Fibroblast of mammary gland (primary cell): ENCODE results near the gene C6orf62.
"Not testable (repeated sequence)": the region's sequence is repeated elsewhere in the genome, so short reads cannot be mapped to it uniquely, and the experiment has no call there.

Experiments
- DNase-seq: peaks from one replicate; pipeline ENCODE4 v3.0.0-alpha.2; 2010; ENCODE audit warnings: low read depth
- H3K4me3 ChIP-seq: 2 replicates; pipeline ENCODE4 v1.5.1; 2011; ENCODE audit warnings: low read depth, mild to moderate bottlenecking, low read length, moderate library complexity; ENCODE audit not compliant: control insufficient read depth
- TF ChIP-seq, protein P1 (sequence below): conservative IDR thresholded peaks from 2 replicates; pipeline ENCODE4 v1.5.1; 2011; ENCODE audit warnings: low read depth, low read length, inconsistent platforms; ENCODE audit not compliant: control insufficient read depth, insufficient read depth

Gene C6orf62

DNA sequence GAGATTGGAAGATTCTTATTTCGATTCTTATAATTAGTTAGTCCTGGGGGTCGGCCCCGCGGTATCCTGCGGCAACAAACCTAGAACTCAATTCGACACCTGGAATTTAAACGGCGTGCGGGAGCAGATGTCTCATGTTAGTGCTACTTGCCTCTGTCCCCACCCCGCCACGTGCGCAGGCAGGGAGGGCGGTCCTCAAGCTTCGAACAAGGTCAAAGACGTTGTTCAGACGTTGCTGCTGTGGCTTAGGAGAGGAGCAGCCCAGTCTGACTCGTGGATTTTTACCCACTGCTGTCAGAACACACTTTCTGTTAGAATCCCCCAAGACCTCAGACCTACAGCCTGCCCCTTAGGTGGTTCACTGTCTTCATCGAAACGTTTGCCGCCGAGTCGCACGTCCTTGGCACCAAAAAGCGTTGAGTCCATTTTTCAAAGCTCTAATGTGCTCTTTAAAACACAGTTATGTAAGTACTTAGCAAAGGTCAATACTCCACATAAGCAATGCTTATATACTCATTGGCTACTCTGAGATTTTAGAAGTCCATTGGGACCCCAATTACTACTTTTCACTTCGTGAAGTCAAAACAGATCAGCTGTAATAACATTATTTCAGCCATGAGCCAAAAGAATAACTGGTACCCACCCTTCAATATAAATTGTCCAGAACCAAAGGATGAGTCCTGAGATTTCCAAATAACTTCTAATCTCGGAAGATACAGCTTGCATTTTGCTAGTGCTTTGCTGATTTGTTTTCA, 2.7 kb upstream of the C6orf62 start:
- TF ChIP-seq, protein P1, sequence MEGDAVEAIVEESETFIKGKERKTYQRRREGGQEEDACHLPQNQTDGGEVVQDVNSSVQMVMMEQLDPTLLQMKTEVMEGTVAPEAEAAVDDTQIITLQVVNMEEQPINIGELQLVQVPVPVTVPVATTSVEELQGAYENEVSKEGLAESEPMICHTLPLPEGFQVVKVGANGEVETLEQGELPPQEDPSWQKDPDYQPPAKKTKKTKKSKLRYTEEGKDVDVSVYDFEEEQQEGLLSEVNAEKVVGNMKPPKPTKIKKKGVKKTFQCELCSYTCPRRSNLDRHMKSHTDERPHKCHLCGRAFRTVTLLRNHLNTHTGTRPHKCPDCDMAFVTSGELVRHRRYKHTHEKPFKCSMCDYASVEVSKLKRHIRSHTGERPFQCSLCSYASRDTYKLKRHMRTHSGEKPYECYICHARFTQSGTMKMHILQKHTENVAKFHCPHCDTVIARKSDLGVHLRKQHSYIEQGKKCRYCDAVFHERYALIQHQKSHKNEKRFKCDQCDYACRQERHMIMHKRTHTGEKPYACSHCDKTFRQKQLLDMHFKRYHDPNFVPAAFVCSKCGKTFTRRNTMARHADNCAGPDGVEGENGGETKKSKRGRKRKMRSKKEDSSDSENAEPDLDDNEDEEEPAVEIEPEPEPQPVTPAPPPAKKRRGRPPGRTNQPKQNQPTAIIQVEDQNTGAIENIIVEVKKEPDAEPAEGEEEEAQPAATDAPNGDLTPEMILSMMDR: no peak
- DNase-seq: peak; percentile 57
- H3K4me3 ChIP-seq: peak overlapping the region; percentile 70

DNA sequence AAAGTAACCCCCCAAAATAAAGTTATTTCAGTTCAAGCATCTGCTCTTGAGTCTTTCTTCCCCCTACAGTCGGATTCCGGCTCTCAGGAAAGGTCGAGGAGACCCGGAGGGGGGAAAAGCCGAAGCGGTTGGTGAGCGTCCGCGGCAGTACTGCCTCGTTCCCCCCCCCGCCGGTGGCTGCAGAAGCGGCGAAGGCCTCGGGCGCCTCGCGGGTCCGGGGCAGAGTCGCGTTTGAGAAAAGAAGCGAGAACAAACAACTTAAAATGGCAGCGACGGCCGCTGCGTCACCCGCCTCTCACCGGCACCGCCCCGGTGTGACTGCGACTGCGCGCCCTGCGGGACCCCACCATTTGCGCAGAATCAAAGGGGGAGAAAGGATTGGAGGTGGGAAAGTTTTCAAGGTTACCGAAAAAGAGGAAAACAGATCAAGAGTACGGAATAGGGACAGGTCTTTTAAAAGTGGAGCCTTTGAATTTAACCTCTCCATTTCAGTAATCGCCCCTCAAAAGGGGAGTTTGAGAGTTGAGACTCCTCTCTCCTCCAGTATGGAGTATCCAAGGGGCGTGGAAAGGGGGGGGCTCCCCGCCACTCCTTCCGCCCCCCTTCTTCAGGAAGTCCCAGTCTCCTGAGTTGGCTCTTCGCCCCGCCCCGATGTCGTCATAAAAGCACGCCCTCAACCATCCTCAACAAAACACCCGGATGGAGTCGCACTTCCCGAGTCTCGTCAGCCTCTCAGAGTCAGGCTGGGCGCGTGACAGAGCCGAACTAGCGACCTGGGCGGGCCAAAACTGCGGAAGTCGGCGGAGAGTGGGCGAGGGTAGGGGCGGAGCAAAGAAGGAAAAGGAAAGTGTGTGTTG, 1.9 kb upstream of the C6orf62 start:
- peak; percentile 100 for DNase-seq
- TF ChIP-seq, protein P1: no peak
- peak overlapping the region; percentile 82 for H3K4me3 ChIP-seq

DNA sequence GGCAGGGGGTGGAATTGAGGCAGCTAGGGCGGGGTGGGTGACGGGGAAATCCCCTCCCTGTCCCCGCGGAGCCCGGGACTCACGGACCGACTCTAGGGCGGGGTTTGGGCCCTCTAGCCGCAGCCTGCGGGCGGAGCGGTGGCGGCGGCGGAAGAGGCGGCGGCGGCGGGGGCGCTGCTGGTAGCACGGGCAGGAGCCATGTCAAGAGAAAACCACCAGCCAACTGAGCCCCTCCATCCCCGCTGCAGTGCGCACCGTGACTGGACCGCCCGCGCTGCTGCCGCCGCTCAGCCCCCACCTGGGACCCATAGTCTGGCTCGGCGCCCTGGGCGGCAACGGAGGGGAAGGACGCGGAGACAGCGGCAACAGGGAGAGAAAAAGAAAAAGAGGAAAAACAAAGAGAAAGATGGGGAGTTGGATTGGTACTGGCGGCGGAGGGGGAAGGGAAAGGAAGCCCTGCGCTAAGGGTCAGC, 1.2 kb upstream of the C6orf62 start:
- peak; percentile 34 for DNase-seq
- H3K4me3 ChIP-seq: peak overlapping the region; percentile 82
- TF ChIP-seq, protein P1: no peak

DNA sequence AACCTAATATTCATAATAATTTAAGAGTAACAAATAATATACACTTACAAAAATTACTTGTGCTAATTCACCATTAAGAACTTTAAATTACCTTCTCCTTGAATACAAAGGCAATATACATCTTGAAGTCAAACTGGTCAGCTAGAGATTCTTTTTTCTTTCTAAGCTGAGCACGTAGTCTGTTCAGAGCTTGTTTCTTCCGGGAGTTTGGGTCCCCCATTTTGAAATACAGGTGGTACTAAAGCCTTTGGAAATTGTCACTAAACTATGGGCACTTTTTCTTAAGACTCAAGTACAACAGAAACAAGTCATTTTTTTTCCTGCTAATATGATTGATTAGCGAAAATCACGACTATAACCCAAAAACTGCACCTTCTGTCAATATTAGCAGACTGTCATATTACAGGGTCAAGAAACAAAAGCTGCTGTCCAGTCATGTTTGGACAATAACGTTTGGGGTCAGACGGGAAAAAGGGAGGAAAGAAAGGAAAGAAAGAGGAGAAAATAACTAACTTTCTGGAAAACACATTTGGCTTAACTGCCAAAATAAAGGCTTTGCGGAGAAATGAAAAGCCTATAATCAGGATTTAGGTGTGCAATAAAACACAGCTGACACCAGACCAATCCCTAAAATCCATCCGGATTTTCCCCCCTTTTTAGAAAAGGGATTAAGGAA, 367 bp downstream of the C6orf62 start:
- DNase-seq: no peak
- TF ChIP-seq, protein P1: no peak
- peak overlapping the region; percentile 82 for H3K4me3 ChIP-seq

DNA sequence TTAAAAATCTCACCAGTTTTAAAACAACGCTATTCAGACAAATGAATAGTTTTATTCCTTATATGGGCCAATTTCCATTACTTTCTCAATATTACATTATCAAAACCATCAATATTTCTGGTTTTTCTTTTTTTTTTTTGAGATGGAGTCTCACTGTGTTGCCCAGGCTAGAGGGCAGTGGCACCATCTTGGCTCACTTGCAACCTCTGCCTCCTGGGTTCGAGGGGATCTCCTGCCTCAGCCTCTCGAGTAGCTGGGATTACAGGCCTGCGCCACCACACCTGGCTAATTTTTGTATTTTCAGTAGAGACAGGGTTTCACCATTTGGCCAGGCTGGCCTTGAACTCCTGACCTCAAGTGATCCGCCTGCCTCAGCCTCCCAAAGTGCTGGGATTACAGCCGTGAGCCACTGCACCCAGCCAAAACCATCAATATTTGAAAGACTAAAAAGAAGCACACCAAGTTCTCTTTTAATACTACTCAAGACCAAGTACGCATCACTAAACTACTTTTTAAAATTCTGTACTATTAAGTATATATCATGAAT, 2.3 kb downstream of the C6orf62 start:
- peak overlapping the region; percentile 82 for H3K4me3 ChIP-seq
- DNase-seq: not testable (repeated sequence)

DNA sequence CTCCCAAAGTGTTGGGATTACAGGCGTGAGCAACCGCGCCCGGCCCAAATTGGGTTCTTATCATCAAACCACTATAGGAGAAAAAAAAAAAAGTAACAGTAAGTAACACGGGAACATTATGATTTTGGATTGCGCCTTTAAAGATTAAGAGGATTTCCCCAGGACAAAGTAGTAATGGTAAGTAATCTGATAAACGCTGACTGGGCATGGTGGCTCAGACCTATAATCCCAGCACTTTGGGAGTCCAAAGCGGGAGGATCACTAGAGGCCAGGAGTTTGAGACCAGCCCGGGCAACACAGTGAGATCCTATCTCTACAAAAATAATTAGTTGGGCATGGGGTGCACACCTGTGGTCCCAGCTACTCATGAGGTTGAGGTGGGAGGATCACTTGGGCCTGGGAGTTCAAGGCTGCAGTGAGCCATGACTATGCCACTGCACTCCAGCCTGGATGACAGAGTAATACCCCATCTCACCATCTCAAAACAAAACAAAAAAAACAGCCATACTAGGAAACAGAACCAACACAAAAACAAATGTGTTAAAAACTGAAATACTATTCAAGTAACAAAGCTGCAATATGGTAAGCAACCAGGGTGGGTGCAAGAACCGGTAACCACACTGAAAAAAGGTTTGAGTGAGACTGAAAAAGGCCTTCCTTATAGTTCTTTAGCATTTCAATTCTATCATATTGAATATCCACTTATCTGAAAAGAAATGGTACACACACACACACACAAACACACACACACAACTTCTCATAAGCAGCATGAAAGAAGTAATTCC, 8.2 kb downstream of the C6orf62 start:
- TF ChIP-seq, protein P1: no peak
- no peak overlapping the region for H3K4me3 ChIP-seq
- DNase-seq: no peak
